ENCODE measurements around the gene ERCC8. TPM values are rescaled to one million over a fixed set of nuclear protein-coding genes. Genes with fewer than 3 reads are reported as not detected.
A peak's percentile ranks its signal among the peaks of the same experiment; 100 is the strongest.
"Not testable (repeated sequence)": the region's sequence is repeated elsewhere in the genome, so short reads cannot be mapped to it uniquely, and the experiment has no call there.

The ERCC8 gene
- total RNA-seq, 1 donor from 2014 or later = 3.7 TPM

GRCh38 chr5:60927450-60927849, 17.4 kb downstream of the ERCC8 start:
- peak; percentile 95 for ATAC-seq
- no peak for DNase-seq (ENCODE audit: low spot score)

- DNase-seq (ENCODE audit: low spot score) (no peak), ATAC-seq (no peak)
Observed at GRCh38 chr5:60918466-60918865, 26.4 kb downstream of the ERCC8 start.

GRCh38 chr5:60916646-60917045, 28.2 kb downstream of the ERCC8 start:
- ATAC-seq (no peak), DNase-seq (ENCODE audit: low spot score) (no peak)

- ATAC-seq (no peak), DNase-seq (ENCODE audit: low spot score) (no peak)
Observed at GRCh38 chr5:60903356-60903755, 41.5 kb downstream of the ERCC8 start.

GRCh38 chr5:60896991-60897390, 47.9 kb downstream of the ERCC8 start:
- DNase-seq (ENCODE audit: low spot score) (no peak), ATAC-seq (no peak)

GRCh38 chr5:60893521-60893920, 51.3 kb downstream of the ERCC8 start:
- DNase-seq (ENCODE audit: low spot score) = no peak
- no peak for ATAC-seq

GRCh38 chr5:60891667-60892066, 53.2 kb downstream of the ERCC8 start:
- no peak for ATAC-seq
- DNase-seq (ENCODE audit: low spot score) = no peak

GRCh38 chr5:60888359-60889061, 56.4 kb downstream of the ERCC8 start:
- DNase-seq (ENCODE audit: low spot score) = no peak

GRCh38 chr5:60887746-60888145, 57.1 kb downstream of the ERCC8 start:
- DNase-seq (ENCODE audit: low spot score) = no peak
- ATAC-seq = no peak

More at GRCh38 chr5:60888359-60889061, 56.4 kb downstream of the ERCC8 start:
- no peak for ATAC-seq

GRCh38 chr5:60887096-60887495, 57.8 kb downstream of the ERCC8 start:
- ATAC-seq (no peak), DNase-seq (ENCODE audit: low spot score) (no peak)

GRCh38 chr5:60886158-60886557, 58.7 kb downstream of the ERCC8 start:
- no peak for DNase-seq (ENCODE audit: low spot score)
- ATAC-seq = no peak

- no peak for DNase-seq (ENCODE audit: low spot score)
Observed at GRCh38 chr5:60883229-60883628, 61.6 kb downstream of the ERCC8 start.

GRCh38 chr5:60872892-60873291, 72.0 kb downstream of the ERCC8 start:
- DNase-seq (ENCODE audit: low spot score) (no peak), ATAC-seq (no peak)

More at GRCh38 chr5:60883229-60883628, 61.6 kb downstream of the ERCC8 start:
- no peak for ATAC-seq

- DNase-seq (ENCODE audit: low spot score) = no peak
- ATAC-seq = no peak
Observed at GRCh38 chr5:60870857-60871256, 74.0 kb downstream of the ERCC8 start.

GRCh38 chr5:60860572-60860971, 84.3 kb downstream of the ERCC8 start:
- ATAC-seq; DNase-seq (ENCODE audit: low spot score): not testable (repeated sequence)

- ATAC-seq (no peak), DNase-seq (ENCODE audit: low spot score) (no peak)
Observed at GRCh38 chr5:60856066-60856465, 88.8 kb downstream of the ERCC8 start.

- ATAC-seq = no peak
Observed at GRCh38 chr5:60852940-60853339, 91.9 kb downstream of the ERCC8 start.

GRCh38 chr5:60852317-60852716, 92.6 kb downstream of the ERCC8 start:
- no peak for DNase-seq (ENCODE audit: low spot score)
- ATAC-seq = no peak

More at GRCh38 chr5:60852940-60853339, 91.9 kb downstream of the ERCC8 start:
- DNase-seq (ENCODE audit: low spot score) = no peak

- no peak for DNase-seq (ENCODE audit: low spot score)
- no peak for ATAC-seq
Observed at GRCh38 chr5:60851626-60852025, 93.2 kb downstream of the ERCC8 start.

- DNase-seq (ENCODE audit: low spot score) (no peak), ATAC-seq (no peak)
Observed at GRCh38 chr5:60846298-60846697, 98.6 kb downstream of the ERCC8 start.

GRCh38 chr5:60843936-60844905, 100.6 kb downstream of the ERCC8 start, which contains the start of gene ELOVL7:
Gene ELOVL7, minus strand, starts transcription at chr5:60844269. Its CDS starts 56,872 bp downstream, at chr5:60787397.
- peak; percentile 60 for DNase-seq (ENCODE audit: low spot score)
- ATAC-seq = peak; percentile 91
